IPS-NIHi7 (cell line): ENCODE data around the gene IRAK4.
"Not testable (repeated sequence)": the region's sequence is repeated elsewhere in the genome, so short reads cannot be mapped to it uniquely, and the experiment has no call there.

ENCODE experiments used
- DNase-seq: peaks from one replicate; pipeline ENCODE4 v3.0.0; 2012; ENCODE audit warnings: mixed read lengths; ENCODE audit errors: extremely low spot score

The IRAK4 gene

DNA sequence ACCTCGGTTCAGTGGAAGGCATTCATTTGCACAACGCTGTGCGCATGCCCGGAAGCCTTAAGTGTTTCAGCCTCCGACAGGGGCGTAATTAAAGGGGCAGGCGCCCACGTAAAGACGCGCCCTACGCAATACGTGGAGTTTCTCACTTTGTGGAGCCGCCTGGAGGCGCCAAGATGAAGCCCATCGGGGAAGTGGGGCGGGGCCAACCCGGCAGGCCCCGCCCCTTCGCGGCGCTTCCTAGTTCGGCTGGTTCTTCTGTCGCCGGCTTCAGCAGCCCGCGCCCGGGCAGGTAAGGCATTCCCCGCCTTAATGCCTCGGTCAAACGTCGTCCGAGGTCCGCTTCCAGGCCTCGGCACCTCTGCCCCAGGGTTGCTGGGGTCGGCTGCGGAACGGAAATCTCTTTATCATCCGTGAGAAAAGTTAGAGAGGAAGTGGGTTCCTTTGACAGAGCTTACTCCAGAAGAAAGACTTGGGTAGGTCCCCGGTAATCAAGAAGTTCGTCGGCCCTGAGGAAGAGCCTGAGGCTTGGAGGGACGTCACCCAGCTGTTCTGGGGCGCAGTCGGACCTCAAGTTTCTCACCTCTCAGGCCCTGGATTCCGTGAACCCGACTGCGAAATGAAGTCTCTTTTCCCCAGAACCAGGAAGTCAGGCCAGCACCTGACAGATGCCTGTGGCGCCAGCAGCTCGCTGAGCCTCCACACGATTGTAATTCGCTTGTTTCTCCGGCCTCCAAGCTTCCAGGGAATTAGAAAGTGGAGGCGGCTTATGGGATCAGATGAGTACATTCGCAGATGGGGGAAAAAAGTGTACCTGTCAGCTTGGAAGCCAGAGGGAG lies at the start of gene IRAK4, which contains the start of gene PUS7L:
Gene IRAK4, plus strand, starts transcription at position 224 of the 836 bp plus-strand sequence. CDS start 9,161 bp downstream, outside the sequence.
Gene PUS7L, minus strand, starts transcription at position 63 of the 836 bp plus-strand sequence. CDS start 3,545 bp downstream, outside the sequence.
- DNase-seq = peak; percentile 95

DNA sequence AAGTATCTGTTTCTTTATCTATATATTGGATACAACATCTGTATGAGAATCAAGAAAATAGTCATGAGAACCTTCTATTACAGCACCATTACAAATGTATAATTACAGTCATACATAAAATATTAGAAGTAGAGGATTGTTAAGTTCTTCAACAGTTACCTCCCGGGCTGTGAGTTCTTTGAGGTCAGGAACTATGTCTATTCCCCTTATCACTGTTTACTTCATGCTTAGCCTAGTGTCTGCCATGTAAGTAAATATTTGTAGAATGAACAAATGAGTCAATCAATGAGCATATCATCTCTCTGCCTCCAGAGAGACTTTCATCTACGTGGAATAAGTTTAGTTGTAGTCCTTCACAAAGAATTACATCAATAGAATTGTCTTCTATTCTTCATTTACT lies 47.4 kb upstream of the IRAK4 start:
- no peak for DNase-seq

DNA sequence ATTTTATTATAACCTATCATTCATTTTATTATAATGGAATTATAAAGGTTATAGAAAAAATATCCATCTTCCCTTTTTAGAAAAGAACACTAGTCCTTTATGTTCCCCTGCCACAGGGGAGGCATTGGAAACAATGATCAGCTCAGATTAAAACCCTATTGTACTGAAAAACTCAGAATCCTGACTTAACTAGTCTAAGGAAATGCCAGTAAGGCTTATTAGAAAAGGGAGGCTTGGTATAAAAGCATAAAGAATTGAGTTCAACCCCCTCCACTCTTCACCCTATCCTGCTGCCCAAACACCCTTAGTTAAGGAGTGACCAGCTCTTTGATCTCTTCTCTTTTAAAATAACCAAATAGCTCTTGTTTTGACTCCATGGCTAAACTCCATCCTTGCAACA lies 36.1 kb upstream of the IRAK4 start:
- no peak for DNase-seq

DNA sequence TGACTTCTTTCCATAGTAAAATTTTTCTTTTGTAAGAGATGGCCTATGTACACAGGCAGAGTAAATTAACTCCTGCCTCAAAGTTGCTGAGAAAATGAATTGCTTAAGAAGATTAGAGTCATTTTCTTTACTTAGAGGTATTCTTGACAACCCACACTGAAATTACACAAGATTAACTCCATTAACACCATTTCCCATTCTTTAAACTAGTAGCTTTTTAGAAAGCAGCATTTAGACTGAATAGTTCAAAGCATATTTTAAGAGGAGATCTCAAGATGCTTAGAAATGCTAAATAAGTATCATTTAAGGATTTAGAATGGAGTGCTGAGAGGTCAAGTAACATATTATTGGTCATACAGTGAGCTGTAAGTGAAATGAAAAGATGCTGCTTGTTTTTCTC lies 35.6 kb upstream of the IRAK4 start:
- DNase-seq = no peak

DNA sequence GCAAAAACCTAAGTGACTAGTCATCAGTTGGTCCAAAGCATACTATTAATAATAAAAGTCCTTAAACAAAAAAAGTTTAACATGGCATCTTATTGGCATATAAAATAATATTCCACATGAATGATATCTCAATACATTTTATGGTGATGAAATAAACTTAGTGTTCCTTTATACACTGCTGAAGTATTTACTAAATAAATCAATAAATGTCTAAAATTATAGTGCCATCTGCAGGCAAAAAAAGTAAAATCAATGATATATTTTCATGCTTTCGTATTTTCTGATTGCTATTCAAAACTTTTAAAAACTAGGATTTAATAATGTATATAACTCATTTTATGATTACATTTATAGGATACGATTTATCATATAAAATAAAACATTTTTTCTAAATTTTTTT lies 30.6 kb upstream of the IRAK4 start:
- DNase-seq = no peak

DNA sequence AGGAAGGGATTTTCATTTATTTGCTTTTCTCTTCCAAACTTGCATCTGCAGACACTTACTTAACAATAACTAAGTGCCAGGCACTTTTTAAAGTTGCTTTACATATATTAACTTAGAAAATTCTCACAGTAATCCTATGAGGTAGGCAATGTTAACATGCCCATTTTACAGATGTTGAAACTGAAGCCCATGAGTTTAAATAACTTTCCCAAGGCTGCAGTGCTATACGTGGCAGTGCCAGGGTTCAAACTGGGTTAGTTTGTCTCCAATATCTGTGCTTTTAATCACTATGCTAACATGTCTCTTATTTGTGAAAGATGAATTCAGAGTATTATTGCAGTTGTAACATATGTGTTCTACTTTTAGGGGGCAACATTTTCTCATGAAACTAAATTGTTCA lies 30.1 kb upstream of the IRAK4 start:
- DNase-seq = no peak

- no peak for DNase-seq
These were observed 28.5 kb upstream of the IRAK4 start for GRCh38 chr12:43730283-43730682.

GRCh38 chr12:43733687-43734086 lies 25.1 kb upstream of the IRAK4 start:
- no peak for DNase-seq

- no peak for DNase-seq
These were observed 21.8 kb upstream of the IRAK4 start for GRCh38 chr12:43736927-43737440.

- no peak for DNase-seq
These were observed 21.1 kb upstream of the IRAK4 start for GRCh38 chr12:43737646-43738045.

GRCh38 chr12:43740511-43741100 lies 18.1 kb upstream of the IRAK4 start:
- DNase-seq = no peak

- DNase-seq = no peak
These were observed 16.6 kb upstream of the IRAK4 start for GRCh38 chr12:43742106-43742505.

DNA sequence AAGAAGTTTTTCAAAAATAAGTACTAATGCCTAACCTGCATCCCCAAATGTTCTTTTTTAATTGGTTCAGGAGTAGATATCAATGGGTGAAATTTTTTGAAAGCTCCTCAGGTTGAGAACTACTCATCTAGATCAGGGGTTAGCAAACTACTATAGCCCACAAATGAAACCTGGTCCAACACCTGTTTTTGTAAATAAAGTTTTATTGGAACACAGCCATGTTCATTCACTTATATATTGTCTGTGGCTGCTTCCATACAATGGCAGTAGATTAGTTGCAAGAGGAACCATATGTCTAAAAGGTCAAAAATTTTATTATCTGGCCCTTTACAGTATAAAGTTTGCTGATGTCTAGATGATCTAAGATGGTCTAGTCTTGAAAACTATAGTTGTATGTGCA lies 13.9 kb upstream of the IRAK4 start:
- no peak for DNase-seq

GRCh38 chr12:43749016-43749415 lies 9.7 kb upstream of the IRAK4 start:
- no peak for DNase-seq

DNA sequence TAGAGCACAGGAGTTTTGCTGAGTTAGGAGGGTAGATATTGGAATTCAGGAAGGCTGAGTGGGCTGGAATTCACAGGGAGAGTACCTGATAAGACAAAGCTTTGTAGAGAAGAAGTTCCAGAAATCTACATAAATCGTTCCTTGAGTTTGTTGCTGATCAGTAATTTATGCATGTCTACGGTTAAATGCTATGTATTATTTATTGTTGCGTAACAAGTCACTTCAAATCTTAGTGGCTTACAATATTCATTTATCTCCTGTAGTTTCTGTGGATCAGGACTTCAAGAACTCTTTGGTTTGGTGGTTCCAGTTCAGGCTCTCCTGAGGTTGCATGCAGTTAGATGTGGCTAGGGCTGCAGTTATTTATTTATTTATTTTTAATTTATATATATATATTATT lies 7.9 kb upstream of the IRAK4 start:
- DNase-seq = no peak

DNA sequence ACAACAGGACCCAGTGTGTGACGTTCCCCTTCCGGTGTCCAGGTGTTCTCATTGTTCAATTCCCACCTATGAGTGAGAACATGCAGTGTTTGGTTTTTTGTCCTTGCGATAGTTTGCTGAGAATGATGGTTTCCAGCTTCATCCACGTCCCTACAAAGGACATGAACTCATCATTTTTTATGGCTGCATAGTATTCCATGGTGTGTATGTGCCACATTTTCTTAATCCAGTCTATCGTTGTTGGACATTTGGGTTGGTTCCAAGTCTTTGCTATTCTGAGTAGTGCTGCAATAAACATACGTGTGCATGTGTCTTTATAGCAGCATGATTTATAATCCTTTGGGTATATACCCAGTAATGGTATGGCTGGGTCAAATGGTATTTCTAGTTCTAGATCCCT lies 7.4 kb upstream of the IRAK4 start:
- not testable (repeated sequence) for DNase-seq

GRCh38 chr12:43754015-43754414 lies 4.7 kb upstream of the IRAK4 start:
- DNase-seq = no peak

DNA sequence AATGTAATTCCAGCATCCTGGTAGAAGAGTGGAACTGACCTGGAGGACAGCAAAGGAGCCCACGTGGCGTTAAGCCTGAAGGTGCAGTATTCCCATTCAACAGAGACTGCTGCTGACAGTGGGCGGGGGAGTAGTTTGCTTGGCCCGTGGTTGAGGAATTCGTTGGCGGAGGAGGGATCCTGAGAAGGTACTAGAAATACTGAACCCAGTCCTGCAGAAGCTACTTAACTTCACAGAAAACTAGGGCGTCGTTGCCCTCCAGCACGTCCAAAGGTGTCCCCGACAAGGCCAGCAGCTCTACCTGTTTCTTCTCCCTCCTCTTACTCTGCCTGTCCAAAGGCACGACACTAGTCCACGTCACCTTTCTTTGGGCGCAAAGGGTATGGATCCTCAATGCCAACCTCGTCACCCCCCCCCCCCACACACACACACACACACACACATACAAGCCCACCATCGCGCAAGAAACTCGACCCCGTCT lies 464 bp upstream of the IRAK4 start:
- peak; percentile 51 for DNase-seq

GRCh38 chr12:43760396-43760795 lies 1.6 kb downstream of the IRAK4 start:
- DNase-seq = no peak

- DNase-seq = no peak
These were observed 2.7 kb downstream of the IRAK4 start for GRCh38 chr12:43761500-43761899.

DNA sequence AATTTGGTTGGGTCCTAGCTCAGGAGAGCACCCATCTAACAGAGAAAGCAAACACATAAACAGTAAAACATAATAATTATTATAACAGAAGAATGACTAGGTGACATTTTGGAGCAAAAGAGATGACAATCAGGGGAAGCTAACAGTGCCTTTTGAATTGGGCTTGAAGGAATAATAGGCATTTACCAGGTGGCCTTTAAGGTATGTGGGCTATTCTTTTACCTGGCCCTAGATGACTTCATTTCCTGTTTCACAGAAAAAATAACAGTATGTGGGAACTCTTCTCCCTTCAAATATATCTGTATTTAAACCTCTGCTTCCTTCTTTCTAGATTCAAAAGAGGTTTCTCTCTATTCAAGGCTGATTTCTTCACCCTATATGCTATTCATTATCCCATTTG lies 3.8 kb downstream of the IRAK4 start:
- DNase-seq = peak; percentile 26

DNA sequence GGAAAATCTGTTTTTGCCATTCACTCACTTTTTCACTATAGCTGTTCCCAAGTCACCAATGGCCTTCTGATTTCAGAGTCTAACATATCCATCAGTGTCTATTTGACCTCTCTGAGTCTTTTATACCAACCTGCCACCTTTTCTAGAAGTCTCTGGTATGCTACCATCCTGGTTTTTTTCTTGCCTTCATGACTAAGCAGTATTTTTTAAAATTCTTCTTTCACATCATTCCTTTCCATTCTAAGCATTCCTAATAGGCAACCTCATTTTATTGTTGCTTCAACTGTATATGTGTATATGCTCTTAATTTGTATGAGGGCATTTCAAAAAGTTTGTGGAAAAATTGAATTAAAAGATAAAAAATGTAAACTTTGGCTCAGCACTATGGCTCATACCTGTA lies 5.0 kb downstream of the IRAK4 start:
- no peak for DNase-seq

DNA sequence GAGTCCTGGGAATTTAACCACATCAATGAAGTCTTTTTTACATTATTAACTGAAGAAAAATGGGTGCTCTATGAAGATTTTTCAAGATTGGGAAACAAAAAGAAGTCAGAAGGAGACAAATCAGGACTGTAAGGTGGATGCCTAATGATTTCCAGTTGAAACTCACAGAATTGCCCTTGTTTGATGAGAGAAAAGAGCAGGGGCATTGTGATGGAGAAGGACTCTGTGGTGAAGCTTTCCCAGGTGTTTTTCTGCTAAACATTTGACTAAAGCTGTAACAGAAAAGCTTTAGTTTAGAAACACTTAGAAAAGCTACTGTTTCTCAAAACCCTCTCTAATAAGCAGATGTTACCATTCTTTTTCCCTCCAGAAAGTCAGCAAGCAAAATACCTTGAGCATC lies 5.8 kb downstream of the IRAK4 start:
- DNase-seq = no peak
